GM12873 (cell line): Measurements from ENCODE around the gene HEMK1.

Source experiments
- CTCF ChIP-seq: IDR thresholded peaks from 2 replicates; pipeline ENCODE4 v1.5.1; 2012; ENCODE audit warnings: low read depth, mild to moderate bottlenecking, moderate library complexity, low read length, control low read depth; ENCODE audit not compliant: insufficient read depth; ENCODE audit errors: missing control alignments

The HEMK1 gene

GRCh38 chr3:50570508-50571279 lies 1.4 kb downstream of the HEMK1 start:
- TF ChIP-seq CTCF = no peak

DNA sequence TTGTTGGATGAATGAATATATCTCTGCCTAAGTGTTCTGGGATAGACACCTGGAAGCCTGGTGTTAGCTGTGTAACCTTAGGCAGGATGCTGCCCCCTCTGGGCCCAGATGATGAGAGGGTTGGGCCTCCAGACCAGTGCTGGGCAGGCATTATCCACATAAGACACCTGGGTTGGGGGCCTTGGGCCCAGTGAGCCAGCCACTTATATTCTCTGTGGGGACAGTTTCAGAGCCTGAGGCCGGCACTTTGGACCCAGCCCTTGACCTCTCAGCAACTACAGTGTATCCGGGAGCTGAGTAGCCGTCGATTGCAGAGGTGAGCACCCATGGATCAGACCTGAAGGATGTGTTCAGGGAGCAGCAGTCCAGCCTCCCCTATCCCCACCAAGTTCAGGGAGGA lies 2.2 kb downstream of the HEMK1 start:
- TF ChIP-seq CTCF = no peak

- TF ChIP-seq CTCF = peak; percentile 98
These were observed 2.8 kb downstream of the HEMK1 start for GRCh38 chr3:50572158-50572557.

DNA sequence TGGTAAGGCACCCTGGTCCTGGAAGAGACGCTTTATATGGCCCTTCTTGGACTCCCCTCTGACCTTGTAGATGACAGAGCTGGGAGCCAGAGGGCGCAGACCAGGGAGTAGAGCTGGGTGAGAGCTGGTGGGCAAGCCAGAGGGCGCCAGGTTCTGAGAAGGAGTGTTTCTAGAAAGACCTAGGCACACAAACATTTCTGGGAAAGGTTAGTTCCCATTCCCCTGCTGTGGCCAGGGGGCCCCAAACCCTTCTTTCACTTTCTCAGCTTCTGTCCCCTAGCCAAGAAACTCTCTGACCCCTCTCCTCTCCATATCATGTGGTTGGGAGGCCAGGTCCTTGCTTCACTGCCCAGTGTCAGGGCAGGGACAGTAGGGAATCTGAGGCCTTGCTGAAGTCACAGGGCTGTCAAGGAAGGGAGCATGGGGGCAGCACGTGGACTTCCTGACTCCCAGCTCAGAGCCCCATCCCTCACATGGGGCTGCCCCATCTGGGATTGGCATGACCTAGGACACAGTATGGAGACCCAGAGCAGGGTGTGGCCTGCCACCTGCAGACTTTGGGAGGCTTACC lies 3.6 kb downstream of the HEMK1 start:
- no peak for TF ChIP-seq CTCF

- no peak for TF ChIP-seq CTCF
These were observed 4.5 kb downstream of the HEMK1 start for GRCh38 chr3:50573566-50574443.

- no peak for TF ChIP-seq CTCF
These were observed 5.1 kb downstream of the HEMK1 start for GRCh38 chr3:50574444-50574831.

GRCh38 chr3:50575372-50575771 lies 6.0 kb downstream of the HEMK1 start:
- no peak for TF ChIP-seq CTCF
